GM18526 (cell line): ENCODE results near the gene CTSZ.
A peak's percentile ranks its signal among the peaks of the same experiment; 100 is the strongest.

Source experiments
- POLR2A ChIP-seq: IDR thresholded peaks from 3 replicates; pipeline ENCODE4 v1.6.1; 2011; ENCODE audit not compliant: insufficient read length; ENCODE audit errors: extremely low read depth

Gene CTSZ

GRCh38 chr20:59008715-59009336 lies 1.8 kb upstream of the CTSZ start:
- no peak for TF ChIP-seq POLR2A

- TF ChIP-seq POLR2A, result peak; percentile 30
Measured at GRCh38 chr20:59007665-59008511, 834 bp upstream of the CTSZ start.

GRCh38 chr20:59006167-59006863 lies 739 bp downstream of the CTSZ start:
- TF ChIP-seq POLR2A, result no peak

- TF ChIP-seq POLR2A, result peak; percentile 2
Measured at GRCh38 chr20:59005523-59006166, 1.4 kb downstream of the CTSZ start.

- peak; percentile 63 for TF ChIP-seq POLR2A
Measured at GRCh38 chr20:59004763-59005522, 2.1 kb downstream of the CTSZ start.

- no peak for TF ChIP-seq POLR2A
Measured at GRCh38 chr20:59004493-59004762, 2.6 kb downstream of the CTSZ start.

- peak; percentile 15 for TF ChIP-seq POLR2A
Measured at GRCh38 chr20:59003836-59004492, 3.1 kb downstream of the CTSZ start.

GRCh38 chr20:59002874-59003399 lies 4.1 kb downstream of the CTSZ start:
- TF ChIP-seq POLR2A, result no peak

GRCh38 chr20:59002388-59002787 lies 4.7 kb downstream of the CTSZ start:
- TF ChIP-seq POLR2A, result no peak

GRCh38 chr20:59001449-59002171 lies 5.4 kb downstream of the CTSZ start:
- TF ChIP-seq POLR2A, result peak; percentile 20

GRCh38 chr20:59001068-59001448 lies 6.0 kb downstream of the CTSZ start:
- TF ChIP-seq POLR2A, result no peak

- no peak for TF ChIP-seq POLR2A
Measured at GRCh38 chr20:59000326-59000725, 6.7 kb downstream of the CTSZ start.

GRCh38 chr20:58998656-58999055 lies 8.4 kb downstream of the CTSZ start:
- TF ChIP-seq POLR2A, result no peak

- TF ChIP-seq POLR2A, result no peak
Measured at GRCh38 chr20:58997141-58997770, 9.8 kb downstream of the CTSZ start.

- no peak for TF ChIP-seq POLR2A
Measured at GRCh38 chr20:58996226-58996611, 10.8 kb downstream of the CTSZ start.
